B cell (primary cell): ENCODE measurements around the gene METRNL. TPM values are rescaled to one million over a fixed set of nuclear protein-coding genes. Genes with fewer than 3 reads are reported as not detected.

Experiments used
- ATAC-seq: fragments of 200-7000 bp; cut with Tn5 transposase; one replicate; pipeline ENCODE4 v1.10.0; 2021; ENCODE audit warnings: low read depth, mild to moderate bottlenecking, moderate number of reproducible peaks, moderate library complexity
- CTCF ChIA-PET: fragments of 350-600 bp; sonication (Branson Sonifier 250); formaldehyde crosslinking; loops from one replicate; lab custom pipeline; 2021; ENCODE audit warnings: antibody characterized with exemption, inconsistent platforms; lab: Charles Lee
- POLR2A ChIA-PET: fragments of 350-600 bp; sonication (Branson Sonifier 250); formaldehyde crosslinking; loops from one replicate; lab custom pipeline; 2021; ENCODE audit warnings: antibody characterized with exemption; lab: Charles Lee
- DNase-seq: peaks from one replicate; pipeline ENCODE4 v3.0.0; 2013
- H2AFZ ChIP-seq: 2 replicates; pipeline ENCODE4 v1.6.1; 2012; ENCODE audit warnings: mild to moderate bottlenecking, low read depth, low read length; ENCODE audit not compliant: insufficient read depth, poor library complexity, severe bottlenecking
- H3K27ac ChIP-seq, 2 donors: 1 replicate in 1 of 2; 2 replicates in 1 of 2; pipeline ENCODE4 v1.5.1; 2012 to 2013; ENCODE audit warnings: low read length in 2 of 2, mild to moderate bottlenecking in 2 of 2, moderate library complexity in 1 of 2
- H3K27me3 ChIP-seq, 4 experiments: fragments of 200-600 bp in 1 of 4; sonication (generic) in 1 of 4; replicated peaks in 1 of 4; 1 replicate in 2 of 4; 2 replicates in 2 of 4; pipeline versions ENCODE4 v1.6.1 to v1.7.0; 2013 to 2016; ENCODE audit warnings: low read length in 3 of 4, mild to moderate bottlenecking in 2 of 4, mixed read lengths in 1 of 4, moderate library complexity in 1 of 4; ENCODE audit not compliant: insufficient read depth in 4 of 4, control insufficient read depth in 3 of 4; ENCODE audit errors: control extremely low read depth in 1 of 4
- H3K36me3 ChIP-seq, 2 experiments: replicated peaks in 1 of 2; 1 replicate in 1 of 2; 2 replicates in 1 of 2; pipeline versions ENCODE4 v1.6.1 to v1.7.1; 2013; ENCODE audit warnings: low read length in 1 of 2; ENCODE audit not compliant: insufficient read depth in 2 of 2, control insufficient read depth in 1 of 2; ENCODE audit errors: control extremely low read depth in 1 of 2, extremely low read depth in 1 of 2
- H3K4me1 ChIP-seq, 2 donors: fragments of 200-600 bp in 1 of 2; sonication (generic) in 1 of 2; 1 replicate in 1 of 2; 2 replicates in 1 of 2; pipeline versions ENCODE4 v1.5.1 to v1.6.1; 2013 to 2017; ENCODE audit warnings: low read length in 2 of 2; ENCODE audit not compliant: control insufficient read depth in 2 of 2, insufficient read depth in 2 of 2
- H3K4me2 ChIP-seq: replicated peaks from 2 replicates; pipeline ENCODE3; 2012; ENCODE audit warnings: mild to moderate bottlenecking, low read depth, low read length; ENCODE audit not compliant: poor library complexity, severe bottlenecking
- H3K4me3 ChIP-seq, 5 experiments: fragments of 200-600 bp in 1 of 5; sonication (generic) in 1 of 5; 1 replicate in 3 of 5; 2 replicates in 2 of 5; pipeline versions ENCODE4 v1.5.1 to v1.7.0; 2011 to 2016; ENCODE audit warnings: low read length in 4 of 5, mild to moderate bottlenecking in 4 of 5, low read depth in 2 of 5, control low read depth in 1 of 5, moderate library complexity in 1 of 5; ENCODE audit not compliant: insufficient read depth in 1 of 5; ENCODE audit errors: control extremely low read depth in 1 of 5, extremely low read depth in 1 of 5
- H3K79me2 ChIP-seq: fragments of 200-600 bp; sonication (generic); one replicate; pipeline ENCODE4 v1.6.0; 2016; ENCODE audit warnings: low read length; ENCODE audit not compliant: control insufficient read depth, insufficient read depth
- H3K9ac ChIP-seq: fragments of 200-600 bp; sonication (generic); 2 replicates; pipeline ENCODE4 v1.6.1; 2017; ENCODE audit warnings: mild to moderate bottlenecking, low read length, moderate library complexity
- H3K9me3 ChIP-seq, 3 donors: one replicate each; pipeline versions ENCODE4 v1.6.1 to v1.7.1; 2013; ENCODE audit warnings: low read length in 2 of 3; ENCODE audit not compliant: control insufficient read depth in 2 of 3, insufficient read depth in 1 of 3; ENCODE audit errors: control extremely low read depth in 1 of 3
- H4K20me1 ChIP-seq: 2 replicates; pipeline ENCODE4 v1.6.0; 2012; ENCODE audit warnings: mild to moderate bottlenecking, low read length; ENCODE audit not compliant: insufficient read depth, control insufficient read depth, poor library complexity, severe bottlenecking
- H3K27ac Mint-ChIP-seq: one replicate; pipeline ENCODE4 v1.8.0; 2021; ENCODE audit warnings: mixed read lengths
- H3K27me3 Mint-ChIP-seq: one replicate; pipeline ENCODE4 v1.8.0; 2021; ENCODE audit warnings: mixed read lengths
- H3K4me1 Mint-ChIP-seq: one replicate; pipeline ENCODE4 v1.8.0; 2021; ENCODE audit warnings: mixed read lengths
- H3K4me3 Mint-ChIP-seq: one replicate; pipeline ENCODE4 v1.8.0; 2021; ENCODE audit warnings: mixed read lengths
- H3K9me3 Mint-ChIP-seq: one replicate; pipeline ENCODE4 v1.8.0; 2022; ENCODE audit warnings: mixed read lengths; ENCODE audit not compliant: insufficient read depth
- CTCF ChIP-seq: fragments of 200-600 bp; IDR thresholded peaks from one replicate; pipeline ENCODE4 v1.8.0; 2022; ENCODE audit warnings: antibody characterized with exemption, mild to moderate bottlenecking
- EZH2 ChIP-seq: IDR thresholded peaks from 2 replicates; pipeline ENCODE4 v1.6.1; 2012; ENCODE audit warnings: borderline replicate concordance, low read depth, mild to moderate bottlenecking, moderate library complexity, low read length; ENCODE audit not compliant: insufficient read depth, poor library complexity, severe bottlenecking
- WGBS: methylation state at CpG from one replicate; pipeline ENCODE4 v1.1.5; 2013; ENCODE audit warnings: missing lambda C conversion rate; ENCODE audit not compliant: insufficient coverage; 5-methylcytosine and 5-hydroxymethylcytosine counted together
- intact Hi-C: fragments of 100-400 bp; cut with micrococcal nuclease; formaldehyde crosslinking; loops from one replicate; pipeline ENCODE4 v1.10.0; 2022
- polyA plus RNA-seq: library from polyadenylated mRNA; depleted of rRNA; stranded (reverse); fragments of >200 nt; gene quantifications from 2 replicates; pipeline ENCODE4 v1.2.3, GENCODE V29; 2012
- total RNA-seq, 2 donors: library from RNA; stranded (reverse); fragments of 120-200 nt in 1 of 2; gene quantifications; 1 replicate in 1 of 2; 2 replicates in 1 of 2; pipeline versions ENCODE4 v1.2.3 to v1.2.4, GENCODE V29; 2013 to 2022

The METRNL gene
- total and polyA plus RNA-seq, 2 donors (not counting 1 experiment from before 2014, with no cell fraction given) = 11.8 to 18.4 TPM

GRCh38 chr17:83131401-83132011, 52.1 kb downstream of the METRNL start:
- TF ChIP-seq CTCF (no peak), EZH2 (no peak)
- no peaks in the 10 kb centered on the region for H3K79me2 ChIP-seq
- H3K4me2 ChIP-seq = no peak overlapping the region
- H3K9me3 ChIP-seq = peaks cover 0 to 2% (median 0%) of the 10 kb centered on the region in 3 donors
- no peak overlapping the region for H3K4me3 Mint-ChIP-seq
- peaks cover 2% of the 10 kb centered on the region for H3K4me1 Mint-ChIP-seq
- H3K27ac ChIP-seq = no peak overlapping the region
- ATAC-seq (no peak), DNase-seq (no peak)
- H3K9me3 Mint-ChIP-seq = no peaks in the 10 kb centered on the region
- H3K4me1 ChIP-seq = no peaks in the 10 kb centered on the region
- ChIA-PET POLR2A (no interaction called here), CTCF (no interaction called here)
- 94% methylated on average over 14 of the region's 14 CpGs for WGBS
- H3K27ac Mint-ChIP-seq = no peak overlapping the region
- no peak overlapping the region for H3K9ac ChIP-seq
- intact Hi-C loops = no loop called here
- no peaks in the 10 kb centered on the region for H4K20me1 ChIP-seq
- peaks cover 15% of the 10 kb centered on the region for H3K27me3 Mint-ChIP-seq
- peaks cover 0 to 17% (median 0%) of the 10 kb centered on the region in 4 experiments for H3K27me3 ChIP-seq
- H2AFZ ChIP-seq = no peak overlapping the region
- H3K36me3 ChIP-seq = no peaks in the 10 kb centered on the region
- no peak overlapping the region for H3K4me3 ChIP-seq

GRCh38 chr17:83132251-83133081, 53.1 kb downstream of the METRNL start:
- H3K4me1 ChIP-seq = no peaks in the 10 kb centered on the region
- POLR2A ChIA-PET = no interaction called here
- H3K9me3 ChIP-seq = no peaks in the 10 kb centered on the region
- intact Hi-C loops = no loop called here
- ATAC-seq (no peak), DNase-seq (no peak)
- H3K27me3 Mint-ChIP-seq = peaks cover 14% of the 10 kb centered on the region
- no peak overlapping the region for H3K27ac ChIP-seq
- no peak overlapping the region for H2AFZ ChIP-seq
- TF ChIP-seq CTCF (no peak), EZH2 (no peak)
- peaks cover 0 to 11% (median 0%) of the 10 kb centered on the region in 4 experiments for H3K27me3 ChIP-seq
- 85% methylated on average over 21 of the region's 21 CpGs for WGBS
- H3K79me2 ChIP-seq = no peaks in the 10 kb centered on the region
- H3K27ac Mint-ChIP-seq = no peak overlapping the region
- H3K4me1 Mint-ChIP-seq = no peaks in the 10 kb centered on the region
- no peaks in the 10 kb centered on the region for H3K9me3 Mint-ChIP-seq
- CTCF ChIA-PET = interaction anchor here (0.7 kb wide), 1 partner anchor 357 kb away, joined by 3 read pairs; no protein-coding TSS in a partner anchor
- H3K9ac ChIP-seq = no peak overlapping the region
- no peaks in the 10 kb centered on the region for H3K36me3 ChIP-seq
- H4K20me1 ChIP-seq = no peaks in the 10 kb centered on the region
- no peak overlapping the region for H3K4me3 ChIP-seq
- H3K4me2 ChIP-seq = no peak overlapping the region
- no peak overlapping the region for H3K4me3 Mint-ChIP-seq
